H1 (cell line): ENCODE data around the gene FBXO34. TPM values are rescaled to one million over a fixed set of nuclear protein-coding genes. Genes with fewer than 3 reads are reported as not detected.

Experiments
- CTCF ChIA-PET: fragments of 300-600 bp; sonication (Branson Sonifier 250); formaldehyde crosslinking; loops from one replicate; lab custom pipeline; 2021; ENCODE audit not compliant: partially characterized antibody; lab: Charles Lee
- POLR2A ChIA-PET: fragments of 300-600 bp; sonication (Branson Sonifier 250); formaldehyde crosslinking; loops from one replicate; lab custom pipeline; 2021; ENCODE audit warnings: inconsistent platforms; ENCODE audit not compliant: partially characterized antibody; lab: Charles Lee
- DNase-seq, 2 experiments: peaks; one replicate each; pipeline versions ENCODE4 v3.0.0 to v3.0.0-alpha.2; 2010 to 2022; ENCODE audit warnings: low spot score in 2 of 2, low read depth in 1 of 2, mixed read lengths in 1 of 2
- FAIRE-seq: peaks from 2 replicates; lab custom pipeline; 2011; peaks lifted over from hg19 to GRCh38; lab: Jason Lieb, UNC
- H2AFZ ChIP-seq: 2 replicates; pipeline ENCODE4 v1.8.1; 2012; ENCODE audit warnings: low read length, inconsistent platforms
- H2AK5ac ChIP-seq: 2 replicates; pipeline ENCODE4 v1.6.1; 2013; ENCODE audit warnings: low read depth, low read length
- H2BK120ac ChIP-seq: replicated peaks from 2 replicates; pipeline ENCODE3; 2013; ENCODE audit warnings: low read depth, low read length, inconsistent platforms
- H2BK12ac ChIP-seq: 2 replicates; pipeline ENCODE4 v1.6.1; 2013; ENCODE audit warnings: low read depth, low read length
- H2BK15ac ChIP-seq: 2 replicates; pipeline ENCODE4 v1.6.1; 2013; ENCODE audit warnings: low read length
- H2BK20ac ChIP-seq: 2 replicates; pipeline ENCODE4 v1.6.1; 2013; ENCODE audit warnings: low read length
- H2BK5ac ChIP-seq: 2 replicates; pipeline ENCODE4 v1.6.1; 2013; ENCODE audit warnings: low read depth, low read length
- H3K14ac ChIP-seq: 2 replicates; pipeline ENCODE4 v1.6.1; 2013; ENCODE audit warnings: inconsistent platforms; ENCODE audit not compliant: insufficient read length
- H3K18ac ChIP-seq: 2 replicates; pipeline ENCODE4 v1.6.1; 2013; ENCODE audit warnings: low read length; ENCODE audit errors: extremely low read depth
- H3K23ac ChIP-seq: 2 replicates; pipeline ENCODE4 v1.6.1; 2013; ENCODE audit warnings: inconsistent platforms; ENCODE audit not compliant: insufficient read length
- H3K23me2 ChIP-seq: 2 replicates; pipeline ENCODE4 v1.6.1; 2013; ENCODE audit warnings: low read depth, low read length
- H3K27ac ChIP-seq: 2 replicates; pipeline ENCODE4 v1.6.1; 2011; ENCODE audit warnings: low read depth, low read length, inconsistent platforms
- H3K27me3 ChIP-seq, 4 experiments: replicated peaks in 1 of 4; 1 replicate in 1 of 4; 2 replicates in 3 of 4; pipeline versions ENCODE4 v1.6.1 to v1.8.1; 2011 to 2013; ENCODE audit warnings: low read length in 3 of 4, mild to moderate bottlenecking in 3 of 4, inconsistent platforms in 2 of 4, mixed read lengths in 2 of 4, moderate library complexity in 1 of 4; ENCODE audit not compliant: control insufficient read depth in 3 of 4, insufficient read depth in 3 of 4; ENCODE audit errors: extremely low read depth in 1 of 4
- H3K36me3 ChIP-seq, 4 experiments: 2 replicates each; pipeline versions ENCODE4 v1.6.1 to v1.8.1; 2011 to 2013; ENCODE audit warnings: mild to moderate bottlenecking in 4 of 4, low read length in 3 of 4, moderate library complexity in 2 of 4, control low read depth in 1 of 4, inconsistent platforms in 1 of 4; ENCODE audit not compliant: insufficient read depth in 4 of 4, control insufficient read depth in 2 of 4
- H3K4ac ChIP-seq: replicated peaks from 2 replicates; pipeline ENCODE3; 2013; ENCODE audit warnings: low read length, low read depth, mixed read lengths, inconsistent platforms; ENCODE audit not compliant: insufficient read length
- H3K4me1 ChIP-seq, 4 experiments: replicated peaks in 1 of 4; 1 replicate in 1 of 4; 2 replicates in 3 of 4; pipeline versions ENCODE4 v1.6.1 to v1.8.1; 2011 to 2013; ENCODE audit warnings: low read length in 3 of 4, inconsistent platforms in 2 of 4, mixed read lengths in 1 of 4; ENCODE audit not compliant: insufficient read depth in 4 of 4, control insufficient read depth in 3 of 4
- H3K4me2 ChIP-seq, 2 experiments: 2 replicates each; pipeline versions ENCODE4 v1.6.1 to v1.8.1; 2011 to 2013; ENCODE audit warnings: low read depth in 2 of 2, low read length in 2 of 2, control low read depth in 1 of 2, inconsistent platforms in 1 of 2, mild to moderate bottlenecking in 1 of 2; ENCODE audit not compliant: insufficient read depth in 1 of 2
- H3K4me3 ChIP-seq, 4 experiments: fragments of 200-600, 300-600 bp in 1 of 4; sonication (generic), shearing (Covaris generic), sonication (Bioruptor Twin) in 1 of 4; 2 replicates each; pipeline versions ENCODE4 v1.5.1 to v1.8.1; 2011 to 2016; ENCODE audit warnings: low read length in 4 of 4, low read depth in 3 of 4, control low read depth in 2 of 4, inconsistent platforms in 2 of 4, mild to moderate bottlenecking in 2 of 4, mixed read lengths in 1 of 4, moderate library complexity in 1 of 4; ENCODE audit not compliant: insufficient read depth in 2 of 4; ENCODE audit errors: extremely low read depth in 1 of 4
- H3K56ac ChIP-seq: replicated peaks from 2 replicates; pipeline ENCODE3; 2013; ENCODE audit warnings: low read depth, mild to moderate bottlenecking, mixed read lengths, low read length, inconsistent platforms; ENCODE audit not compliant: insufficient read length
- H3K79me1 ChIP-seq: 2 replicates; pipeline ENCODE4 v1.6.1; 2013; ENCODE audit warnings: low read depth, low read length, control low read depth
- H3K79me2 ChIP-seq, 2 experiments: 2 replicates each; pipeline versions ENCODE4 v1.6.1 to v1.8.1; 2012 to 2013; ENCODE audit warnings: low read length in 2 of 2, mild to moderate bottlenecking in 2 of 2, inconsistent platforms in 1 of 2; ENCODE audit not compliant: insufficient read depth in 2 of 2, control insufficient read depth in 1 of 2
- H3K9ac ChIP-seq, 4 experiments: replicated peaks in 1 of 4; 1 replicate in 1 of 4; 2 replicates in 3 of 4; pipeline versions ENCODE4 v1.6.1 to v1.8.1; 2011 to 2013; ENCODE audit warnings: low read depth in 3 of 4, low read length in 3 of 4, control low read depth in 2 of 4, mild to moderate bottlenecking in 2 of 4, moderate library complexity in 2 of 4, inconsistent platforms in 1 of 4; ENCODE audit errors: extremely low read depth in 1 of 4
- H3K9me3 ChIP-seq, 2 experiments: 2 replicates each; pipeline versions ENCODE4 v1.6.1 to v1.8.1; 2012 to 2013; ENCODE audit warnings: mild to moderate bottlenecking in 2 of 2, moderate library complexity in 2 of 2, control low read depth in 1 of 2, inconsistent platforms in 1 of 2, low read depth in 1 of 2, low read length in 1 of 2, mixed read lengths in 1 of 2; ENCODE audit not compliant: insufficient read depth in 2 of 2
- H4K20me1 ChIP-seq, 2 experiments: replicated peaks in 1 of 2; 2 replicates each; pipeline versions ENCODE3 to v1.8.1; 2011 to 2013; ENCODE audit warnings: inconsistent platforms in 2 of 2, low read length in 2 of 2, mild to moderate bottlenecking in 1 of 2; ENCODE audit not compliant: insufficient read depth in 2 of 2, control insufficient read depth in 1 of 2
- H4K5ac ChIP-seq: 2 replicates; pipeline ENCODE4 v1.6.1; 2013; ENCODE audit warnings: low read length, low read depth, mixed read lengths, inconsistent platforms; ENCODE audit not compliant: insufficient read length
- H4K8ac ChIP-seq: 2 replicates; pipeline ENCODE4 v1.8.0; 2013; ENCODE audit warnings: mild to moderate bottlenecking, moderate library complexity, low read length, inconsistent platforms; ENCODE audit not compliant: insufficient read depth; ENCODE audit errors: extremely low read depth
- H4K91ac ChIP-seq: replicated peaks from 2 replicates; pipeline ENCODE3; 2013; ENCODE audit warnings: low read length, mixed read lengths, inconsistent platforms; ENCODE audit not compliant: insufficient read length
- ATF2 ChIP-seq: IDR thresholded peaks from 2 replicates; pipeline ENCODE4 v1.6.1; 2012; ENCODE audit warnings: low read length, inconsistent platforms
- BACH1 ChIP-seq: IDR thresholded peaks from 2 replicates; pipeline ENCODE4 v1.6.1; 2012; ENCODE audit warnings: low read length, improper control_type of control experiment
- BRCA1 ChIP-seq: IDR thresholded peaks from 2 replicates; pipeline ENCODE4 v1.6.1; 2012; ENCODE audit warnings: low read depth, low read length, improper control_type of control experiment
- CBX5 ChIP-seq: fragments of 300-800, 300-1000 bp; sonication (generic); IDR thresholded peaks from 2 replicates; pipeline ENCODE4 v1.7.1; 2016; ENCODE audit warnings: antibody characterized with exemption, low read length, low read depth
- CHD1 ChIP-seq: IDR thresholded peaks from 2 replicates; pipeline ENCODE4 v1.6.1; 2012; ENCODE audit warnings: low read depth, low read length, improper control_type of control experiment
- CREB1 ChIP-seq: IDR thresholded peaks from 2 replicates; pipeline ENCODE4 v1.6.1; 2012; ENCODE audit warnings: inconsistent platforms
- EZH2 ChIP-seq: fragments of 200-600 bp; sonication (generic); IDR thresholded peaks from 2 replicates; pipeline ENCODE4 v1.7.1; 2012; ENCODE audit warnings: low read depth, mild to moderate bottlenecking, moderate library complexity, low read length, inconsistent platforms; ENCODE audit not compliant: severe bottlenecking
- GTF2F1 ChIP-seq: IDR thresholded peaks from 2 replicates; pipeline ENCODE4 v1.6.1; 2012; ENCODE audit warnings: low read depth, low read length, improper control_type of control experiment, borderline replicate concordance
- HDAC6 ChIP-seq: IDR thresholded peaks from one replicate; pipeline ENCODE4 v1.7.1; 2012; ENCODE audit warnings: low read depth, mild to moderate bottlenecking, inconsistent platforms, low read length, moderate library complexity
- NRF1 ChIP-seq: IDR thresholded peaks from 2 replicates; pipeline ENCODE4 v1.6.1; 2011; ENCODE audit warnings: mild to moderate bottlenecking, low read depth, low read length, improper control_type of control experiment
- POLR2A ChIP-seq, 2 experiments: IDR thresholded peaks; 1 replicate in 1 of 2; 2 replicates in 1 of 2; pipeline ENCODE4 v1.6.1; 2011; ENCODE audit warnings: low read depth in 2 of 2, low read length in 2 of 2, mild to moderate bottlenecking in 2 of 2; ENCODE audit errors: control extremely low read depth in 1 of 2
- RBBP5 ChIP-seq: IDR thresholded peaks from 2 replicates; pipeline ENCODE4 v1.7.1; 2012; ENCODE audit warnings: low read depth, mild to moderate bottlenecking, inconsistent platforms, low read length, moderate library complexity, borderline replicate concordance
- SP2 ChIP-seq: IDR thresholded peaks from 2 replicates; pipeline ENCODE4 v1.6.1; 2012; ENCODE audit warnings: mild to moderate bottlenecking, low read length, inconsistent platforms
- SRF ChIP-seq: IDR thresholded peaks from 2 replicates; pipeline ENCODE4 v1.6.1; 2011; ENCODE audit warnings: mild to moderate bottlenecking, low read depth, low read length, moderate library complexity
- WGBS, 2 experiments: shearing (Covaris generic) in 1 of 2; methylation state at CpG; one replicate each; pipeline versions ENCODE4 v1.1.6 to v1.1.7; 2013 to 2015; ENCODE audit warnings: low lambda C conversion rate in 2 of 2, mixed read lengths in 2 of 2, inconsistent platforms in 1 of 2, low coverage in 1 of 2, missing lambda C conversion rate in 1 of 2; ENCODE audit not compliant: insufficient replicate concordance in 2 of 2, insufficient coverage in 1 of 2, insufficient read length in 1 of 2; ENCODE audit errors: extremely low coverage in 1 of 2, missing lambda C conversion rate in 1 of 2; 5-methylcytosine and 5-hydroxymethylcytosine counted together
- polyA plus RNA-seq, 7 experiments: library from polyadenylated mRNA; depleted of rRNA in 3 of 7; stranded (reverse) in 5 of 7; unstranded in 2 of 7; fragments of >200 nt in 5 of 7; fragments of 200-250 nt in 2 of 7; gene quantifications; 1 replicate in 5 of 7; 2 replicates in 1 of 7; 4 replicates in 1 of 7; pipeline versions ENCODE4 v1.2.1 to v1.2.3, GENCODE V29; 2011 to 2013; ENCODE audit warnings: missing spikeins in 2 of 7, mixed read lengths in 2 of 7
- total RNA-seq: library from RNA; stranded (reverse); fragmentation: NEBNext Ultra II Directional; extraction: Animal tissue kit (Norgen Biotek cat#: 25700); gene quantifications from 2 replicates; pipeline ENCODE4 v1.2.1, GENCODE V29; 2021

Gene FBXO34
- total and polyA plus RNA-seq, 2 of the 8 experiments (the other 6 are each of a cell fraction or from before 2014, with no cell fraction given): 7.0 to 14.4 TPM

- POLR2A ChIA-PET: interaction anchor here (1.4 kb wide), 1 partner anchor 9 kb away, joined by 3 read pairs; no protein-coding TSS in a partner anchor
- TF ChIP-seq BRCA1 (no peak), SP2 (no peak), GTF2F1 (no peak), SRF (no peak), CREB1 (no peak), RBBP5 (no peak), NRF1 (no peak), EZH2 (no peak), CBX5 (no peak), POLR2A (IDR thresholded peaks at IDR 0.05; ENCODE audit: control extremely low read depth in 1 of 2, low read depth in 2 of 2, low read length in 2 of 2) (no peak), HDAC6 (no peak), CHD1 (no peak), BACH1 (no peak), ATF2 (no peak)
Measured at GRCh38 chr14:55355922-55356321, 84.7 kb downstream of the FBXO34 start.

More at GRCh38 chr14:55355922-55356321, 84.7 kb downstream of the FBXO34 start:
- Histone ChIP-seq H3K18ac (no peak overlapping the region), H2BK12ac (no peak overlapping the region), H3K27ac (no peak overlapping the region), H3K23me2 (no peaks in the 10 kb centered on the region), H3K56ac (no peak overlapping the region), H3K4me1 (no peaks in the 10 kb centered on the region), H3K14ac (no peak overlapping the region), H3K27me3 (peaks cover 0 to 2% (median 0%) of the 10 kb centered on the region in 4 experiments; a peak in 1 of 7 replicates), H3K9me3 (no peaks in the 10 kb centered on the region), H2BK120ac (no peak overlapping the region), H2AFZ (no peak overlapping the region), H4K8ac (no peak overlapping the region), H3K9ac (no peak overlapping the region), H2AK5ac (no peak overlapping the region), H2BK20ac (no peak overlapping the region), H3K4me2 (no peak overlapping the region), H2BK5ac (no peak overlapping the region), H3K4me3 (no peak overlapping the region), H3K79me2 (no peaks in the 10 kb centered on the region), H4K91ac (no peak overlapping the region), H4K5ac (no peak overlapping the region), H3K79me1 (no peaks in the 10 kb centered on the region), H3K23ac (no peak overlapping the region), H4K20me1 (peaks cover 0 to 4% of the 10 kb centered on the region in 2 experiments), H3K4ac (no peak overlapping the region), H2BK15ac (no peak overlapping the region), H3K36me3 (peaks cover 0 to 8% (median 4%) of the 10 kb centered on the region in 4 experiments; a peak in 4 of 8 replicates)
- peak in 1 of 2 experiments; percentile 10 for DNase-seq
- CTCF ChIA-PET: interaction anchor here (1.2 to 5.8 kb wide), 12 partner anchors 8 to 264 kb away, joined by 3 to 43 read pairs (median 9); partner anchors contain the start of gene FBXO34
- WGBS, 2 experiments: 73% methylated on average over 6 of the region's 6 CpGs; no CpG with 5 or more reads in 1 of the 2 experiments
- no peak for FAIRE-seq
